Heart right ventricle (tissue), 16 donors: ENCODE results near the gene RFTN1. TPM values are rescaled to one million over a fixed set of nuclear protein-coding genes. Genes with fewer than 3 reads are reported as not detected.

Experiments
- ATAC-seq, 8 donors: fragments of 200-7000 bp; cut with Tn5 transposase; one replicate each; pipeline ENCODE4 v1.9.1; 2020; ENCODE audit warnings: mild to moderate bottlenecking in 8 of 8, moderate library complexity in 8 of 8, moderate number of reproducible peaks in 1 of 8
- DNase-seq, 2 donors: peaks; one replicate each; pipeline ENCODE4 v3.0.0-alpha.2; 2020
- H3K27ac ChIP-seq, 10 donors: fragments of 200-600 bp; sonication (generic) in 2 of 10; one replicate each; pipeline versions ENCODE4 v1.5.0 to v1.8.0; 2020 to 2022; ENCODE audit warnings: mild to moderate bottlenecking in 3 of 10
- H3K27me3 ChIP-seq, 7 donors: fragments of 200-600 bp; one replicate each; pipeline ENCODE4 v1.8.0; 2021 to 2022; ENCODE audit warnings: mild to moderate bottlenecking in 2 of 7
- H3K36me3 ChIP-seq, 9 donors: fragments of 200-600 bp; sonication (generic) in 1 of 9; one replicate each; pipeline versions ENCODE4 v1.5.0 to v1.8.0; 2020 to 2022; ENCODE audit warnings: mild to moderate bottlenecking in 2 of 9
- H3K4me1 ChIP-seq, 9 donors: fragments of 200-600 bp; sonication (generic) in 1 of 9; one replicate each; pipeline versions ENCODE4 v1.5.0 to v1.8.0; 2020 to 2022; ENCODE audit warnings: mild to moderate bottlenecking in 4 of 9
- H3K4me3 ChIP-seq, 10 donors: fragments of 200-600 bp; sonication (generic) in 2 of 10; one replicate each; pipeline versions ENCODE4 v1.5.0 to v1.8.0; 2020 to 2022; ENCODE audit warnings: mild to moderate bottlenecking in 7 of 10, moderate library complexity in 2 of 10
- H3K9me3 ChIP-seq, 11 donors: fragments of 200-600 bp in 10 of 11; sonication (generic) in 2 of 11; one replicate each; pipeline versions ENCODE4 v1.5.0 to v1.8.0; 2013 to 2022; ENCODE audit warnings: mild to moderate bottlenecking in 2 of 11, control low read depth in 1 of 11, moderate library complexity in 1 of 11
- WGBS, 2 donors: extraction: QIAGEN DNeasy Blood & Tissue Kit; methylation state at CpG; one replicate each; pipeline ENCODE4 v1.1.7; 2013; ENCODE audit warnings: inconsistent platforms in 1 of 2; 5-methylcytosine and 5-hydroxymethylcytosine counted together
- intact Hi-C, 10 donors: fragments of 100-400 bp; cut with DNase I; formaldehyde crosslinking; loops; one replicate each; pipeline versions ENCODE4 v1.11.1 to v1.14.2; 2022
- polyA plus RNA-seq, 2 donors: library from polyadenylated mRNA; stranded (reverse); fragments of 200-250 nt; gene quantifications; one replicate each; pipeline ENCODE4 v1.2.3, GENCODE V29; 2013
- total RNA-seq, 10 donors: library from RNA; stranded (reverse); fragmentation: NEBNext Ultra II Directional in 3 of 10; extraction: Animal tissue kit (Norgen Biotek cat#: 25700) in 3 of 10; gene quantifications; one replicate each; pipeline versions ENCODE4 v1.2.1 to v1.2.4, GENCODE V29; 2021 to 2023
- TF ChIP-seq, protein P1 (sequence below), 9 donors: fragments of 200-600 bp; sonication (generic) in 2 of 9; IDR thresholded peaks; one replicate each; pipeline versions ENCODE4 v1.5.0 to v1.8.0; 2021 to 2022; ENCODE audit warnings: antibody characterized with exemption in 9 of 9, mild to moderate bottlenecking in 5 of 9, moderate library complexity in 1 of 9
- donor health status: Arrhythmogenic right ventricular cardiomyopathy.
- donor health status: ischemic (EF 13 %, LVEDD 7.1; RV severe dilation, severe dysfunction).
- donor health status: healthy with polysubstance abuse.
- donor health status: DM: no; HTN: yes; CAD: no.
- donor health status: DM: no; HTN: no; CAD: no.
- donor health status: ischemic (EF 25% LVEDD 6.9; RV normal size, moderate dysfunction).
- donor health status: ischemic (EF 25% LVEDD 5.7; RV mildly dilated, moderate dysfunction).
- donor health status: healthy.
- donor health status: DM: yes; HTN: yes; CAD: no.
- donor health status: Ischemic cardiomyopathy.
- donor health status: ischemic (EF 35%, LVEDD 5.7; RV mildly dilated, moderate dysfunction).
- donor health status: nonischemic (EF 11% LVEDD 7.7; RV severe dilation, severe dysfunction).
- donor health status: DM: yes; HTN: yes; CAD: no.
- donor health status: PGD.
- donor health status: ischemic (EF 29% LVEDD 5.4; RV normal size, mild dysfunction).
- donor health status: nonischemic (EF 23%, LVEDD 6.1; RV moderate dilation, normal function).

RFTN1 gene
- total and polyA plus RNA-seq, 12 donors, result 17.4 to 32.2 (median 24.0) TPM

DNA sequence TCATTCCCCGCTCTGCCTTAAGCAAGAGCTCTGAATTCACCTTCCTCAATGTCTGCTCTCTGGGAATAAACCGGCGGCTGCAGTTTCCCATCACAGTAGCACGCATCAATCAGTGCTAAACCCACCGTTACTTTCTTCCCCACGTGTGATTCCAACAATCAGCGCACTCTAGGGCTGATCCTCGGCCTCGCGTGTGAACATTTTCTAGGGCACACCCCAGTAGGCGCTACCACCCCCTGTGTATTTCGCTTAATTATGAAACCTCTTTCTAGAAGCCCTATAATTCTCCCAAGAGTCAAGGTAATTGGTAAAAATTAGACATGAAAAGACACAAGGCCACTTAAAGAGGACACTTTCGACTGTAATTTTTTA, 87.5 kb downstream of the RFTN1 start:
- Histone ChIP-seq H3K27ac (no peak overlapping the region), H3K36me3 (peaks cover 0 to 16% (median 0%) of the 10 kb centered on the region in 9 donors), H3K27me3 (no peaks in the 10 kb centered on the region), H3K9me3 (no peaks in the 10 kb centered on the region), H3K4me3 (no peak overlapping the region), H3K4me1 (peaks cover 0 to 40% (median 16%) of the 10 kb centered on the region in 9 donors)
- DNase-seq, result no peak
- TF ChIP-seq, protein P1, sequence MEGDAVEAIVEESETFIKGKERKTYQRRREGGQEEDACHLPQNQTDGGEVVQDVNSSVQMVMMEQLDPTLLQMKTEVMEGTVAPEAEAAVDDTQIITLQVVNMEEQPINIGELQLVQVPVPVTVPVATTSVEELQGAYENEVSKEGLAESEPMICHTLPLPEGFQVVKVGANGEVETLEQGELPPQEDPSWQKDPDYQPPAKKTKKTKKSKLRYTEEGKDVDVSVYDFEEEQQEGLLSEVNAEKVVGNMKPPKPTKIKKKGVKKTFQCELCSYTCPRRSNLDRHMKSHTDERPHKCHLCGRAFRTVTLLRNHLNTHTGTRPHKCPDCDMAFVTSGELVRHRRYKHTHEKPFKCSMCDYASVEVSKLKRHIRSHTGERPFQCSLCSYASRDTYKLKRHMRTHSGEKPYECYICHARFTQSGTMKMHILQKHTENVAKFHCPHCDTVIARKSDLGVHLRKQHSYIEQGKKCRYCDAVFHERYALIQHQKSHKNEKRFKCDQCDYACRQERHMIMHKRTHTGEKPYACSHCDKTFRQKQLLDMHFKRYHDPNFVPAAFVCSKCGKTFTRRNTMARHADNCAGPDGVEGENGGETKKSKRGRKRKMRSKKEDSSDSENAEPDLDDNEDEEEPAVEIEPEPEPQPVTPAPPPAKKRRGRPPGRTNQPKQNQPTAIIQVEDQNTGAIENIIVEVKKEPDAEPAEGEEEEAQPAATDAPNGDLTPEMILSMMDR (IDR thresholded peaks at IDR 0.05), result no peak
- intact Hi-C loops, result loop anchor here in 1 of 10 donors (5.0 kb wide), 1 partner anchor 34 kb away; no protein-coding TSS in a partner anchor
- ATAC-seq, result no peak
- WGBS, 2 donors, result 90 to 91% methylated on average over 13 of the region's 13 CpGs

DNA sequence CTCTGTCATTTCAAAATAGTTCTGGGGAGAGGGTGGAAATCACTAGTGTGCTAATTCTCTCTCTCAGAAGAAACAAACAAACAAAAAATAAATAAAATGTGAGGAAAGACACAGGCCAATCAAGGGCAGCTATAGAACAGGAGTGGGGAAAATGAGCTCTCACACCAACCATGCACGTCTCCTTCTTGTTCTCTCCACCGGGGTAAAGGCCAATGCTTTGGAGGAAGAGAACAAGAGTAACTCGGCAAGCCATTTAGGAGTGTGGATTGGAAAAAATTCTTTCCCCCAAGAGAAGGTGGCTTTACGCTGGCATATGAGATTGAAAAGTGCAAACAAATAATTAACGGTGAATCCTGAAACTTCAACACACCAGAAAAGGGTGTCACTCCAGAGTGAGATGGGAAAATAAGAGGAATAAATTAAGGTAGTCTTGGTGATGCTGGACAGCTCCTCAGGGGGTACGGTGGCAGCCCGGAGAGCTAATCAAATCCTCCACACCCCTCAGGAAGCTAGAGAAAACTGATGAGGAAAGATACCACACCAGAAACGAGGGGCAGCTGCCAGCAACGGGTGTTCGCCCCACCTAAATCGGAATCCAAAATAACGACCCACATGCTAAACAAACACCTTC, 88.0 kb downstream of the RFTN1 start:
- no peak for ATAC-seq
- peaks cover 0 to 40% (median 17%) of the 10 kb centered on the region in 9 donors for H3K4me1 ChIP-seq
- H3K4me3 ChIP-seq, result no peak overlapping the region
- WGBS, 2 donors, result 60 to 66% methylated on average over 12 of the region's 12 CpGs
- no peak overlapping the region for H3K27ac ChIP-seq
- TF ChIP-seq, protein P1 (IDR thresholded peaks at IDR 0.05), result no peak
- H3K27me3 ChIP-seq, result no peaks in the 10 kb centered on the region
- H3K9me3 ChIP-seq, result no peaks in the 10 kb centered on the region
- DNase-seq, result no peak
- intact Hi-C loops, result loop anchor here in 1 of 10 donors (5.0 kb wide), 1 partner anchor 33 kb away; no protein-coding TSS in a partner anchor
- peaks cover 0 to 12% (median 0%) of the 10 kb centered on the region in 9 donors for H3K36me3 ChIP-seq

DNA sequence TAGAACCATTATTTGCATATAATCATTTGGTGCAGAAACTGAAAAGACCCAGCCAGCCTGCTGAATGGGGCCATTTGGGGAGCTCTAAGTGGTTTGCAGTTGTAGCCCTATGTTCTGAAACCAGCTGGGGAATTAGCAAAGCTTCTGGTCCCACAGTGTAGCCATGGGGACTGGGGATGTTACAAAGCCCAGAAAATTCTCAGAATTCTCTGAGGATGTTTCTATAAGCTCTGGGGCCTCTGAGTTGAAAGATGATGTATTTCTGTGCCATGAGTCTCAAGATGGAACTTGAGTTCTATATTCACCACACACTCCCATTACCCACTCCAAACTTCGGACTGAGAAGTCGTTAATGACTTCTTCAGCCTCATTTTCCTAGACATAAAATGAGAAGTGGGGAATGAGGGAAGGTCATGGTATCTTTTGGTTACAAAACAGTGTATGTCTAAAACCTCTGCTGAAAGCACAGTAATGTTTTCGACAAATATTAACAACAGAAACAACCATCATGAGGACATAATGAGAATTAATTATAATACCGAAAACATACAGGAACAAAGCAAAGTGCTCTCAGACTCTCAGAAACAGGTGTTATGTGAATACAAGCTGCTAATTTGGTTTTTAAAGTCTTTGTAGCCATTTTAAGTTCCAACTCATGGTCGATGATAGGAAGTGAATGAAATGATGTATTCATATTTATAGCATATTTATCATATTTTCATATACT, 89.4 kb downstream of the RFTN1 start:
- peaks cover 0 to 40% (median 31%) of the 10 kb centered on the region in 9 donors for H3K4me1 ChIP-seq
- H3K9me3 ChIP-seq, result no peaks in the 10 kb centered on the region
- no peak for ATAC-seq
- H3K27ac ChIP-seq, result no peak overlapping the region
- no peaks in the 10 kb centered on the region for H3K27me3 ChIP-seq
- H3K4me3 ChIP-seq, result no peak overlapping the region
- intact Hi-C loops, result no loop called here
- H3K36me3 ChIP-seq, result no peaks in the 10 kb centered on the region
- WGBS, 2 donors, result 83 to 92% methylated on average over 5 of the region's 5 CpGs
- TF ChIP-seq, protein P1 (IDR thresholded peaks at IDR 0.05), result no peak
- no peak for DNase-seq

DNA sequence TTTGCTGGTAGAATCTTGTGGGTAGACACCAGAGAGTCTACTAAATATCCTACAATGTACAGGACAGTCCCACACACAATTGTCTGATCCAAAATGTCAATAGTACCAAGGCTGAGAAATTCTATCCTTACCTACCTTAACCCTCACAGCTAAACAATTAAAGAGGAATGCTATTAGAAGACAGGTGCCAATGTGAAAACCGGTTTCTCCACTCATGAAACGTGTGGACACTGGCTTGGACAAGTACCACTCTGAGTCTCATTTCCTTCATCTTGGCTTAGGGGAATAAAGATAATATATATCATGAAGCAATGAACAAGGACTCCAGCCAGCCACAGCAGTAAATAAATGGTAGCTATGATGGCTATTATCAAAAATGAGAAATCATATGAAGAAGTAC, 90.2 kb downstream of the RFTN1 start:
- ATAC-seq, result no peak

More for the DNA sequence above, 90.2 kb downstream of the RFTN1 start:
- DNase-seq, result no peak
- Histone ChIP-seq H3K4me1 (peaks cover 0 to 43% (median 37%) of the 10 kb centered on the region in 9 donors), H3K27ac (no peak overlapping the region), H3K36me3 (no peaks in the 10 kb centered on the region), H3K27me3 (no peaks in the 10 kb centered on the region), H3K9me3 (no peaks in the 10 kb centered on the region), H3K4me3 (no peak overlapping the region)
- 87 to 89% methylated on average over 2 of the region's 2 CpGs for WGBS, 2 donors
- intact Hi-C loops, result no loop called here
- TF ChIP-seq, protein P1 (IDR thresholded peaks at IDR 0.05), result no peak
